A549 (cell line): ENCODE measurements around the gene UPK1A. TPM values are rescaled to one million over a fixed set of nuclear protein-coding genes. Genes with fewer than 3 reads are reported as not detected.
A peak's percentile ranks its signal among the peaks of the same experiment; 100 is the strongest.
"Not testable (repeated sequence)": the region's sequence is repeated elsewhere in the genome, so short reads cannot be mapped to it uniquely, and the experiment has no call there.

Experiments
- ATAC-seq, 2 experiments: fragments of 200-7000 bp in 1 of 2; fragments of >200 bp in 1 of 2; cut with Nextera tagmentation in 1 of 2; cut with Tn5 transposase in 1 of 2; 3 replicates each; pipeline versions ENCODE4 v1.8.0 to v1.9.1; 2018 to 2020; ENCODE audit warnings: mild to moderate bottlenecking in 1 of 2, moderate library complexity in 1 of 2
- CTCF ChIA-PET: fragments of 300-600 bp; sonication (Branson Sonifier 250); formaldehyde crosslinking; extraction: SDS; loops from one replicate; lab custom pipeline; 2021; ENCODE audit warnings: antibody characterized with exemption, inconsistent platforms; lab: Yijun Ruan, JAX
- POLR2A ChIA-PET: fragments of 350-600 bp; formaldehyde crosslinking; extraction: SDS; loops from one replicate; lab custom pipeline; 2021; ENCODE audit warnings: antibody characterized with exemption, inconsistent platforms; lab: Yijun Ruan, JAX
- DNase-seq, 2 experiments: peaks; one replicate each; pipeline versions ENCODE4 v3.0.0 to v3.0.0-alpha.2; 2011 to 2016; ENCODE audit warnings: low read depth in 1 of 2, low spot score in 1 of 2
- FAIRE-seq: peaks from 2 replicates; lab custom pipeline; 2011; peaks lifted over from hg19 to GRCh38; lab: Jason Lieb, UNC
- H3K27ac ChIP-seq, 2 experiments: fragments of >200 bp; sonication (Bioruptor Twin); formaldehyde crosslinking; 3 replicates each; pipeline ENCODE4 v1.5.1; 2016 to 2017
- H3K4me1 ChIP-seq: fragments of >200 bp; sonication (Bioruptor Twin); formaldehyde crosslinking; 3 replicates; pipeline ENCODE4 v1.6.1; 2016
- H3K4me2 ChIP-seq: fragments of >200 bp; sonication (Bioruptor Twin); formaldehyde crosslinking; 3 replicates; pipeline ENCODE4 v1.6.1; 2016
- H3K4me3 ChIP-seq: fragments of >200 bp; sonication (Bioruptor Twin); formaldehyde crosslinking; 3 replicates; pipeline ENCODE4 v1.5.1; 2016
- H3K9me3 ChIP-seq: fragments of >200 bp; sonication (Bioruptor Twin); formaldehyde crosslinking; 3 replicates; pipeline ENCODE4 v1.6.1; 2016
- BHLHE40 ChIP-seq: IDR thresholded peaks from 2 replicates; pipeline ENCODE4 v1.6.1; 2012; ENCODE audit warnings: low read depth, low read length, inconsistent platforms
- CHD4 ChIP-seq: fragments of 200-600 bp; sonication (generic); IDR thresholded peaks from 2 replicates; pipeline ENCODE4 v1.6.1; 2016; ENCODE audit warnings: antibody characterized with exemption, mild to moderate bottlenecking, borderline replicate concordance
- FOSB ChIP-seq: fragments of 250-450 bp; sonication (Bioruptor Pico); IDR thresholded peaks from 2 replicates; pipeline ENCODE4 v1.5.0; 2020; ENCODE audit warnings: mild to moderate bottlenecking, moderate library complexity
- FOXS1 ChIP-seq: fragments of 250-450 bp; sonication (Bioruptor Pico); IDR thresholded peaks from 2 replicates; pipeline ENCODE4 v1.5.0; 2020; ENCODE audit warnings: mild to moderate bottlenecking, moderate library complexity
- HDAC2 ChIP-seq: fragments of 200-600 bp; sonication (generic); IDR thresholded peaks from 2 replicates; pipeline ENCODE4 v1.6.1; 2016
- HES2 ChIP-seq: fragments of >200 bp; sonication (Bioruptor Twin); formaldehyde crosslinking; IDR thresholded peaks from 2 replicates; pipeline ENCODE4 v1.6.1; 2016
- HEYL ChIP-seq: fragments of 250-450 bp; sonication (Bioruptor Pico); IDR thresholded peaks from 2 replicates; pipeline ENCODE4 v1.8.0; 2021; ENCODE audit warnings: mild to moderate bottlenecking, moderate library complexity
- HOXB13 ChIP-seq: fragments of 250-450 bp; sonication (Bioruptor Pico); IDR thresholded peaks from 2 replicates; pipeline ENCODE4 v1.5.0; 2020; ENCODE audit warnings: low read depth, mild to moderate bottlenecking, moderate library complexity
- HOXB5 ChIP-seq: fragments of 250-450 bp; sonication (Bioruptor Pico); IDR thresholded peaks from 2 replicates; pipeline ENCODE4 v1.5.0; 2020; ENCODE audit warnings: mild to moderate bottlenecking, moderate library complexity
- JUN ChIP-seq, 2 experiments: fragments of >200 bp; sonication (Bioruptor Twin); formaldehyde crosslinking; IDR thresholded peaks; 2 replicates in 1 of 2; 3 replicates in 1 of 2; pipeline ENCODE4 v1.6.1; 2016 to 2017
- RARB ChIP-seq: fragments of 250-450 bp; sonication (Bioruptor Pico); IDR thresholded peaks from 2 replicates; pipeline ENCODE4 v1.8.0; 2021; ENCODE audit warnings: mild to moderate bottlenecking, moderate library complexity
- SMC3 ChIP-seq: fragments of >200 bp; sonication (Bioruptor Twin); formaldehyde crosslinking; IDR thresholded peaks from 3 replicates; pipeline ENCODE4 v1.6.1; 2018; ENCODE audit warnings: inconsistent platforms
- ZSCAN20 ChIP-seq: fragments of 250-450 bp; sonication (Bioruptor Pico); IDR thresholded peaks from 2 replicates; pipeline ENCODE4 v1.8.0; 2022; ENCODE audit warnings: mild to moderate bottlenecking, moderate library complexity
- WGBS: methylation state at CpG from one replicate; pipeline ENCODE4 v1.1.6; 2017; ENCODE audit errors: missing lambda C conversion rate; 5-methylcytosine and 5-hydroxymethylcytosine counted together
- polyA plus RNA-seq, 4 experiments: library from polyadenylated mRNA; depleted of rRNA in 3 of 4; stranded (reverse); fragments of >200 nt; fragmentation: RNase III in 1 of 4; extraction: RNeasy Plus Mini Kit Qiagen cat#74134 plus additional on column Dnase treatment in 1 of 4; gene quantifications; 2 replicates in 3 of 4; 3 replicates in 1 of 4; pipeline ENCODE4 v1.2.3, GENCODE V29; 2011 to 2017
- TF ChIP-seq, protein P1 (sequence below): IDR thresholded peaks from 2 replicates; pipeline ENCODE4 v1.6.1; 2012
- TF ChIP-seq, protein P2 (sequence below): IDR thresholded peaks from 2 replicates; pipeline ENCODE4 v1.6.1; 2012

The UPK1A gene
- polyA plus RNA-seq, 2 of the 4 experiments (the other 2 are of a cell fraction): 0.44 to 0.78 TPM

GRCh38 chr19:35648017-35648961, 18.0 kb upstream of the UPK1A start, which contains the start of gene COX6B1 (continued):
- TF ChIP-seq BHLHE40: no peak
- TF ChIP-seq HOXB13 (CRISPR knock-in tag): no peak
- no peak for TF ChIP-seq ZSCAN20 (CRISPR knock-in tag)

- no peak for TF ChIP-seq HES2
- TF ChIP-seq, protein P1, sequence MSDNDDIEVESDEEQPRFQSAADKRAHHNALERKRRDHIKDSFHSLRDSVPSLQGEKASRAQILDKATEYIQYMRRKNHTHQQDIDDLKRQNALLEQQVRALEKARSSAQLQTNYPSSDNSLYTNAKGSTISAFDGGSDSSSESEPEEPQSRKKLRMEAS: no peak
- no peak for TF ChIP-seq FOSB (CRISPR knock-in tag)
- no peak for TF ChIP-seq ZSCAN20 (CRISPR knock-in tag)
- TF ChIP-seq SMC3: no peak
- no peak for TF ChIP-seq HEYL (CRISPR knock-in tag)
- TF ChIP-seq JUN (IDR thresholded peaks at IDR 0.05): 0 out of 5 replicates have a peak, but pooled peaks of 1 of the 2 experiments have one; percentile 5
- TF ChIP-seq RARB: no peak
- no peak for TF ChIP-seq HDAC2
- FAIRE-seq (peak; percentile 51), DNase-seq (no peak), ATAC-seq (no peak)
- Histone ChIP-seq H3K4me2 (no peak overlapping the region), H3K4me3 (no peak overlapping the region), H3K27ac (no peak overlapping the region), H3K9me3 (no peaks in the 10 kb centered on the region), H3K4me1 (peaks cover 10% of the 10 kb centered on the region)
- ChIA-PET POLR2A (no interaction called here), CTCF (interaction anchor here (1.0 to 5.8 kb wide), 3 partner anchors 10 to 51 kb away, joined by 3 to 49 read pairs (median 4); no protein-coding TSS in a partner anchor)
- WGBS: 93% methylated on average over 9 of the region's 9 CpGs
Observed at GRCh38 chr19:35650581-35650980, 15.7 kb upstream of the UPK1A start.

- not testable (repeated sequence) for ATAC-seq, H3K4me3 ChIP-seq, DNase-seq, FAIRE-seq, H3K27ac ChIP-seq, H3K4me1 ChIP-seq, H3K4me2 ChIP-seq, H3K9me3 ChIP-seq
- CTCF ChIA-PET: interaction anchor here (0.6 to 3.5 kb wide), 9 partner anchors 13 to 323 kb away, joined by 3 to 16 read pairs (median 4); no protein-coding TSS in a partner anchor
- POLR2A ChIA-PET: interaction anchor here (0.6 to 1.6 kb wide), 5 partner anchors 10 to 179 kb away, joined by 3 to 4 read pairs (median 3); no protein-coding TSS in a partner anchor
- WGBS: 92% methylated on average over 6 of the region's 6 CpGs
Observed at GRCh38 chr19:35654828-35655227, 11.5 kb upstream of the UPK1A start.

DNA sequence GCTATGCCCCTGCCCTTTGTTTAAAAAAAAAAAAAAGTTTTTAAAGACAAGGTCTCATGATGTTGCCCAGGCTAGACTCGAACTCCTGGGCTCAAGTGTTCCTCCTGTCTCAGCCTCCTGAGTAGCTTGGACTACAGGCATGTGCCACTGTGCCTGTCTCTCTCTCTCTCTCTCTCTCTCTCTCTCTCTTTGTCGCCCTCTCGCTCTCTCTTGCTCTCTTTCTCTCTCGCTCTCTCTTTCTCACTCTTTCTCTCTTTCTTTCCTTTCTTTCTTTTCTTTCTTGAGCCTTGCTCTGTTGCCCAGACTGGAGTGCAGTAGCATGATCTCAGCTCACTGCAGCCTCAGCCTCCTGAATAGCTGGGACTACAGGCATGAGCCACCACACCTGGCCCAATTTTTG, 10.7 kb upstream of the UPK1A start:
- Histone ChIP-seq H3K4me2 (no peak overlapping the region), H3K27ac (no peak overlapping the region), H3K9me3 (no peaks in the 10 kb centered on the region), H3K4me1 (no peaks in the 10 kb centered on the region), H3K4me3 (no peak overlapping the region)
- DNase-seq (no peak), FAIRE-seq (peak; percentile 43), ATAC-seq (no peak)
- WGBS: 89% methylated on average over 4 of the region's 4 CpGs
- CTCF ChIA-PET: interaction anchor here (0.6 to 3.5 kb wide), 12 partner anchors 10 to 107 kb away, joined by 3 to 16 read pairs (median 4); partner anchors contain the start of gene UPK1A
- POLR2A ChIA-PET: interaction anchor here (0.6 to 1.6 kb wide), 4 partner anchors 12 to 178 kb away, joined by 3 to 4 read pairs (median 4); no protein-coding TSS in a partner anchor
- TF ChIP-seq CHD4 (no peak), HOXB5 (CRISPR knock-in tag) (no peak)

DNA sequence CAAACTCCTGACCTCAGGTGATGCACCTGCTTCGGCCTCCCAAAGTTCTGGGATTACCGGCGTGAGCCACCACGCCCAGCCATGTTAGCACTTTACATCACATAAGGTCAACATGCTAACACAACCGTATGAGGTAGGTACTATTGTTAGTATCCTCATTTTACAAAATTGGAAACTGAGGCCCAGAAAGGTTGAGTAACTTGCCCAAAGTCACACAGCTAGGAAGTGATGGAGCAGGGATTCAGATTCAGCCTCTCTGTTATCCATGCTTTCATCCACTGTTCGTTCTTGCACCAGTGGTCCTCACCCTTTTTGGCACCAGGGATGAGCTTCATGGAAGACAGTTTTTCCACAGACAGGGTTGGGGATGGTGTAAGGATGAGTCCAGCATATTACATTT, 9.6 kb upstream of the UPK1A start:
- Histone ChIP-seq H3K27ac (no peak overlapping the region), H3K9me3 (no peaks in the 10 kb centered on the region), H3K4me2 (no peak overlapping the region), H3K4me3 (no peak overlapping the region), H3K4me1 (no peaks in the 10 kb centered on the region)
- 96% methylated on average over 6 of the region's 6 CpGs for WGBS
- ChIA-PET POLR2A (interaction anchor here (1.1 to 3.0 kb wide), 2 partner anchors 8 to 13 kb away, joined by 3 to 15 read pairs; partner anchors contain the start of gene COX6B1), CTCF (interaction anchor here (1.2 to 3.5 kb wide), 12 partner anchors 10 to 303 kb away, joined by 3 to 14 read pairs (median 6); partner anchors contain the start of gene UPK1A)
- no peak for DNase-seq
- no peak for ATAC-seq
- FAIRE-seq: no peak
- TF ChIP-seq, protein P2, sequence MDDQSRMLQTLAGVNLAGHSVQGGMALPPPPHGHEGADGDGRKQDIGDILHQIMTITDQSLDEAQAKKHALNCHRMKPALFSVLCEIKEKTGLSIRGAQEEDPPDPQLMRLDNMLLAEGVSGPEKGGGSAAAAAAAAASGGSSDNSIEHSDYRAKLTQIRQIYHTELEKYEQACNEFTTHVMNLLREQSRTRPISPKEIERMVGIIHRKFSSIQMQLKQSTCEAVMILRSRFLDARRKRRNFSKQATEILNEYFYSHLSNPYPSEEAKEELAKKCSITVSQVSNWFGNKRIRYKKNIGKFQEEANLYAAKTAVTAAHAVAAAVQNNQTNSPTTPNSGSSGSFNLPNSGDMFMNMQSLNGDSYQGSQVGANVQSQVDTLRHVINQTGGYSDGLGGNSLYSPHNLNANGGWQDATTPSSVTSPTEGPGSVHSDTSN: no peak
- TF ChIP-seq FOXS1 (CRISPR knock-in tag) (no peak), FOSB (CRISPR knock-in tag) (no peak)
